Astrocyte (in vitro differentiated cells and primary cell): Measurements from ENCODE around the gene SNAP47.

Experiments
- EZH2 ChIP-seq: IDR thresholded peaks from 2 replicates; pipeline ENCODE4 v1.6.1; 2012; ENCODE audit warnings: mild to moderate bottlenecking, low read length, inconsistent platforms; ENCODE audit not compliant: insufficient read depth
- TF ChIP-seq, protein P1 (sequence below): IDR thresholded peaks from 2 replicates; pipeline ENCODE4 v1.5.1; 2011; ENCODE audit warnings: low read depth, mild to moderate bottlenecking, inconsistent platforms, low read length, moderate library complexity; ENCODE audit not compliant: insufficient read depth

- TF ChIP-seq, protein P1, sequence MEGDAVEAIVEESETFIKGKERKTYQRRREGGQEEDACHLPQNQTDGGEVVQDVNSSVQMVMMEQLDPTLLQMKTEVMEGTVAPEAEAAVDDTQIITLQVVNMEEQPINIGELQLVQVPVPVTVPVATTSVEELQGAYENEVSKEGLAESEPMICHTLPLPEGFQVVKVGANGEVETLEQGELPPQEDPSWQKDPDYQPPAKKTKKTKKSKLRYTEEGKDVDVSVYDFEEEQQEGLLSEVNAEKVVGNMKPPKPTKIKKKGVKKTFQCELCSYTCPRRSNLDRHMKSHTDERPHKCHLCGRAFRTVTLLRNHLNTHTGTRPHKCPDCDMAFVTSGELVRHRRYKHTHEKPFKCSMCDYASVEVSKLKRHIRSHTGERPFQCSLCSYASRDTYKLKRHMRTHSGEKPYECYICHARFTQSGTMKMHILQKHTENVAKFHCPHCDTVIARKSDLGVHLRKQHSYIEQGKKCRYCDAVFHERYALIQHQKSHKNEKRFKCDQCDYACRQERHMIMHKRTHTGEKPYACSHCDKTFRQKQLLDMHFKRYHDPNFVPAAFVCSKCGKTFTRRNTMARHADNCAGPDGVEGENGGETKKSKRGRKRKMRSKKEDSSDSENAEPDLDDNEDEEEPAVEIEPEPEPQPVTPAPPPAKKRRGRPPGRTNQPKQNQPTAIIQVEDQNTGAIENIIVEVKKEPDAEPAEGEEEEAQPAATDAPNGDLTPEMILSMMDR = no peak
- no peak for TF ChIP-seq EZH2
These were observed 4.4 kb downstream of the SNAP47 start for GRCh38 chr1:227739636-227740035.
